Hepatocyte (in vitro differentiated cells): ENCODE results near the gene PHB1. TPM values are rescaled to one million over a fixed set of nuclear protein-coding genes. Genes with fewer than 3 reads are reported as not detected.

Source experiments
- DNase-seq: peaks from one replicate; pipeline ENCODE4 v3.0.0-alpha.2; 2016; ENCODE audit warnings: low spot score
- H2AFZ ChIP-seq: fragments of 200-600 bp; sonication (generic); 2 replicates; pipeline ENCODE4 v1.6.0; 2016; ENCODE audit warnings: antibody characterized with exemption, mild to moderate bottlenecking
- H3K27ac ChIP-seq: fragments of 200-600 bp; sonication (generic); 2 replicates; pipeline ENCODE4 v1.5.1; 2016; ENCODE audit warnings: mild to moderate bottlenecking
- H3K27me3 ChIP-seq: fragments of 200-600 bp; sonication (generic); 2 replicates; pipeline ENCODE4 v1.6.1; 2016
- H3K36me3 ChIP-seq: fragments of 200-600 bp; sonication (generic); replicated peaks from 2 replicates; pipeline ENCODE4 v1.5.1; 2016; ENCODE audit warnings: low read depth; ENCODE audit not compliant: insufficient read depth
- H3K4me1 ChIP-seq: fragments of 200-600 bp; sonication (generic); 2 replicates; pipeline ENCODE4 v1.5.1; 2016; ENCODE audit warnings: mild to moderate bottlenecking, moderate library complexity; ENCODE audit not compliant: insufficient read depth
- H3K4me2 ChIP-seq: fragments of 200-600 bp; sonication (generic); 2 replicates; pipeline ENCODE4 v1.6.0; 2016
- H3K4me3 ChIP-seq: fragments of 200-600 bp; sonication (generic); 2 replicates; pipeline ENCODE4 v1.5.1; 2016; ENCODE audit warnings: mild to moderate bottlenecking
- H3K79me2 ChIP-seq: fragments of 200-600 bp; sonication (generic); 2 replicates; pipeline ENCODE4 v1.6.0; 2017; ENCODE audit warnings: mild to moderate bottlenecking
- H3K9me2 ChIP-seq: fragments of 200-600 bp; sonication (generic); replicated peaks from 2 replicates; pipeline ENCODE4 v1.6.0; 2017; ENCODE audit warnings: mild to moderate bottlenecking; ENCODE audit not compliant: insufficient read depth
- H3K9me3 ChIP-seq: fragments of 200-600 bp; sonication (generic); 2 replicates; pipeline ENCODE4 v1.5.1; 2016; ENCODE audit warnings: low read depth, mild to moderate bottlenecking
- H4K20me1 ChIP-seq: fragments of 200-600 bp; sonication (generic); 2 replicates; pipeline ENCODE4 v1.6.0; 2016; ENCODE audit warnings: mild to moderate bottlenecking; ENCODE audit not compliant: insufficient read depth, poor library complexity, severe bottlenecking
- EZH2 ChIP-seq: fragments of 200-600 bp; sonication (generic); IDR thresholded peaks from 2 replicates; pipeline ENCODE4 v1.6.1; 2016; ENCODE audit warnings: antibody characterized with exemption, mild to moderate bottlenecking, borderline replicate concordance
- EZH2phosphoT487 ChIP-seq: fragments of 200-600 bp; sonication (generic); IDR thresholded peaks from one replicate; pipeline ENCODE4 v1.6.1; 2018; ENCODE audit warnings: antibody characterized with exemption, mild to moderate bottlenecking, low read depth, moderate library complexity; ENCODE audit not compliant: unreplicated experiment, severe bottlenecking
- WGBS: methylation state at CpG from one replicate; pipeline ENCODE4 v1.1.6; 2016; ENCODE audit warnings: low lambda C conversion rate; ENCODE audit errors: missing lambda C conversion rate; 5-methylcytosine and 5-hydroxymethylcytosine counted together
- polyA plus RNA-seq: library from polyadenylated mRNA; unstranded; fragments of >200 nt; fragmentation: Nextera tagmentation; extraction: Ambion mirVana; gene quantifications from 2 replicates; pipeline ENCODE4 v1.2.1, GENCODE V29; 2016
- total RNA-seq: library from RNA; depleted of rRNA; stranded (reverse); fragments of >200 nt; gene quantifications from 2 replicates; pipeline ENCODE4 v1.2.3, GENCODE V29; 2014
- TF ChIP-seq, protein P1 (sequence below): fragments of 200-600 bp; sonication (generic); IDR thresholded peaks from 2 replicates; pipeline ENCODE4 v1.5.1; 2016; ENCODE audit warnings: antibody characterized with exemption, mild to moderate bottlenecking; ENCODE audit not compliant: poor library complexity

PHB1 gene
- total and polyA plus RNA-seq, 2 experiments from 2014 or later = 114 to 171 TPM

DNA sequence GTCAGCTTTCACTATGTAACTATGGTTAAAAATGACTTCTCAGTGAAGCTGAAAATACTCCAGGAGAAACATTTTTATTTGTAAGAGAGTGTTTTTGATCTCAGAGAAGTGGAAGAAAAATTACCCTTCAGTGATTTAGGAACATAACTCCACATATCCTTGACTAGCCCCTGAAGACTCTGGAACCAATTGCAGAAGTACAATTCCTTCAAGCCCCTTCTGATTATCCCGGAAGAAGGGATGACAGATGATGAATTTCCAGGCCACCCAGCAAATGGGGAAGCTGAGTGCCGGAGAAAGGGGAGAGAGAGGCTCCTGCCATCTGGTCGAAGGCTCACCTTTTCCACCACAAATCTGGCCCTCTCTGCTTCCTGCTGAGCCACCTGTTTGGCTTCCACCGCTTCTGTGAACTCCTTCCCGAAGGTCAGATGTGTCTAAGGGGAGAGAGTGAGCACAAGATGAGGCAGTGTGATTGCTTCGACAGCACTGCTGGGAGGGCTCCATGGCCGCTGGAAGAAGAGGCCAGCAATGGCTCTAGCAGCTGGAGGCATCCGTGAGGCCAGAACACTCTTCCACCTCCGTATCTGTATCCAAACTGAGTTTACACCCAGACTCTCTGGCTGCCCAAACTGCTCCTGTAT, 8.1 kb downstream of the PHB1 start:
- Histone ChIP-seq H3K4me2 (no peak overlapping the region), H3K27me3 (no peaks in the 10 kb centered on the region), H4K20me1 (no peaks in the 10 kb centered on the region), H3K9me3 (no peaks in the 10 kb centered on the region), H2AFZ (no peak overlapping the region), H3K27ac (no peak overlapping the region), H3K4me1 (peaks cover 5% of the 10 kb centered on the region), H3K36me3 (no peaks in the 10 kb centered on the region), H3K4me3 (no peak overlapping the region), H3K79me2 (no peaks in the 10 kb centered on the region), H3K9me2 (no peaks in the 10 kb centered on the region)
- 88% methylated on average over 9 of the region's 9 CpGs for WGBS
- DNase-seq = no peak
- TF ChIP-seq EZH2phosphoT487 (no peak), EZH2 (no peak)
- TF ChIP-seq, protein P1, sequence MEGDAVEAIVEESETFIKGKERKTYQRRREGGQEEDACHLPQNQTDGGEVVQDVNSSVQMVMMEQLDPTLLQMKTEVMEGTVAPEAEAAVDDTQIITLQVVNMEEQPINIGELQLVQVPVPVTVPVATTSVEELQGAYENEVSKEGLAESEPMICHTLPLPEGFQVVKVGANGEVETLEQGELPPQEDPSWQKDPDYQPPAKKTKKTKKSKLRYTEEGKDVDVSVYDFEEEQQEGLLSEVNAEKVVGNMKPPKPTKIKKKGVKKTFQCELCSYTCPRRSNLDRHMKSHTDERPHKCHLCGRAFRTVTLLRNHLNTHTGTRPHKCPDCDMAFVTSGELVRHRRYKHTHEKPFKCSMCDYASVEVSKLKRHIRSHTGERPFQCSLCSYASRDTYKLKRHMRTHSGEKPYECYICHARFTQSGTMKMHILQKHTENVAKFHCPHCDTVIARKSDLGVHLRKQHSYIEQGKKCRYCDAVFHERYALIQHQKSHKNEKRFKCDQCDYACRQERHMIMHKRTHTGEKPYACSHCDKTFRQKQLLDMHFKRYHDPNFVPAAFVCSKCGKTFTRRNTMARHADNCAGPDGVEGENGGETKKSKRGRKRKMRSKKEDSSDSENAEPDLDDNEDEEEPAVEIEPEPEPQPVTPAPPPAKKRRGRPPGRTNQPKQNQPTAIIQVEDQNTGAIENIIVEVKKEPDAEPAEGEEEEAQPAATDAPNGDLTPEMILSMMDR = no peak

DNA sequence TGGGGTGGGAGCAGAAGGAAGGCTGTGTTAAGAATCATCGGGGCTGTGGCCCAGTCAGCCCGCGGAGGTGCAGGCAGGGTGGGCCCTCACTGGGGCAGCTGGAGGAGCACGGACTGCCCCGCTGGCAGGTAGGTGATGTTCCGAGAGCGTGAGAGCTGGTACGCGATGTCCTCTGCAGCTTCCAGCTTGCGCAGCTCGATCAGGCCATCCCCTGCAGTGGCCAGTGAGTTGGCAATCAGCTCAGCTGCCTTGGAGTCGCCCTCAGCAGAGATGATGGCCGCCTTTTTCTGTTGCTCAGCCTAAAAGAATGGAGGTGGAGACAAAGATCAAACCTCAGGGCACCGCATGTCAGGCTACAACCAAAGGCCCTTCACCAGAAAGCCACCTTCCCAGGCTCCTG, 9.8 kb downstream of the PHB1 start:
- Histone ChIP-seq H3K4me3 (no peak overlapping the region), H3K4me1 (peaks cover 5% of the 10 kb centered on the region), H3K79me2 (no peaks in the 10 kb centered on the region), H3K4me2 (no peak overlapping the region), H3K27me3 (no peaks in the 10 kb centered on the region), H4K20me1 (no peaks in the 10 kb centered on the region), H2AFZ (no peak overlapping the region), H3K27ac (no peak overlapping the region), H3K9me3 (no peaks in the 10 kb centered on the region), H3K36me3 (no peaks in the 10 kb centered on the region), H3K9me2 (no peaks in the 10 kb centered on the region)
- DNase-seq = no peak
- WGBS = 93% methylated on average over 14 of the region's 14 CpGs
- TF ChIP-seq EZH2 = no peak
- TF ChIP-seq EZH2phosphoT487 = no peak
- TF ChIP-seq, protein P1 = no peak

DNA sequence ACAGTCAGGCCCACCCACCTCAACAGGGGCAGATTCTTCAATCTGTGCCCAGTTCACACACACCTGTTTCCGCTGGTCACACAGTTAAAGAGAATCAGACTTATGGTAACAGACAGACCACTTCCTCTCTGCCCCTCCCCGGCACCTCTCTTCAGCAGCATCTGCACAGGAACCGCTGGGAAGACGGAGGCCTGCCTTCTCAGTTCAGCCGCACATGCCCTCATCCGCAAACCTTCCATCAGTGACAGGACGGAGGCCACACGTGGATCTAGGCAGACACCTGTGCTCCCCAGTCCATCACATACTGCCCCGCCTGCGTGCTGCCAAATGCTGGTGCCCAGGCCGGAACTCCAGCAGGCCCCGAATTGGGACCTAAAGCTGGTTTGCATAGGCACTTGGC, 10.3 kb downstream of the PHB1 start:
- H3K9me2 ChIP-seq = no peaks in the 10 kb centered on the region
- no peaks in the 10 kb centered on the region for H3K79me2 ChIP-seq

More for the DNA sequence above, 10.3 kb downstream of the PHB1 start:
- H3K36me3 ChIP-seq = no peaks in the 10 kb centered on the region
- H4K20me1 ChIP-seq = no peaks in the 10 kb centered on the region
- no peak overlapping the region for H3K4me2 ChIP-seq
- TF ChIP-seq, protein P1 = no peak
- no peak for TF ChIP-seq EZH2phosphoT487
- no peak for TF ChIP-seq EZH2
- no peak overlapping the region for H2AFZ ChIP-seq
- H3K4me1 ChIP-seq = peaks cover 5% of the 10 kb centered on the region
- no peaks in the 10 kb centered on the region for H3K27me3 ChIP-seq
- no peak overlapping the region for H3K4me3 ChIP-seq
- H3K27ac ChIP-seq = no peak overlapping the region
- 97% methylated on average over 12 of the region's 12 CpGs for WGBS
- DNase-seq = no peak
- no peaks in the 10 kb centered on the region for H3K9me3 ChIP-seq
